ENCODE data around the gene TOMM7. TPM values are rescaled to one million over a fixed set of nuclear protein-coding genes. Genes with fewer than 3 reads are reported as not detected.

Gene TOMM7
- polyA plus RNA-seq, 1 donor (not counting 4 experiments of a cell fraction or from before 2014, with no cell fraction given), result 1,291 TPM

GRCh38 chr7:22860337-22860736 lies 37.7 kb upstream of the TOMM7 start:
- Histone ChIP-seq H4K20me1 (ENCODE audit: control insufficient read depth, extremely low read depth, insufficient read depth, low read length) (no peaks in the 10 kb centered on the region), H3K36me3 (ENCODE audit: control insufficient read depth in 2 of 2, extremely low read depth in 1 of 2, insufficient read depth in 2 of 2, low read length in 2 of 2) (peaks cover 10 to 17% of the 10 kb centered on the region in 2 experiments), H3K79me2 (ENCODE audit: control insufficient read depth, insufficient read depth, low read length) (peaks cover 2% of the 10 kb centered on the region), H3K4me2 (ENCODE audit: control insufficient read depth, extremely low read depth, insufficient read depth, low read depth, low read length) (peak overlapping the region; percentile 92), H3K27me3 (ENCODE audit: control insufficient read depth, extremely low read depth, insufficient read depth, low read length) (no peaks in the 10 kb centered on the region), H2AFZ (ENCODE audit: control insufficient read depth, low read length) (no peak overlapping the region), H3K4me1 (ENCODE audit: control insufficient read depth, extremely low read depth, insufficient read depth, low read length) (peaks cover 62% of the 10 kb centered on the region), H3K9me1 (ENCODE audit: control insufficient read depth, extremely low read depth, insufficient read depth, low read length) (no peaks in the 10 kb centered on the region), H3K27ac (ENCODE audit: control insufficient read depth, insufficient read depth, low read length) (peak overlapping the region; percentile 98), H3K9me3 (ENCODE audit: control insufficient read depth, low read depth, low read length) (no peaks in the 10 kb centered on the region), H3K9ac (ENCODE audit: control insufficient read depth, extremely low read depth, insufficient read depth, low read length) (peak overlapping the region; percentile 82), H3K4me3 (ENCODE audit: control insufficient read depth in 2 of 3, extremely low read depth in 1 of 3, insufficient read depth in 2 of 3, low read depth in 1 of 3, low read length in 3 of 3) (no peak overlapping the region)
- FAIRE-seq, result no peak
- DNase-seq (ENCODE audit: low read depth, low spot score), result no peak
- no peak for TF ChIP-seq CTCF (optimal IDR thresholded peaks at IDR 0.05 in 1 of 3, IDR thresholded peaks at IDR 0.05 in 1 of 3, conservative IDR thresholded peaks at IDR 0.05 in 1 of 3; ENCODE audit: extremely low read depth in 1 of 3, insufficient read depth in 2 of 3, low read length in 3 of 3)
- dilution Hi-C loops (cut with MboI; ENCODE audit: extremely low pct_ligation_motif_present, low sequenced_read_pairs), result no loop called here

- Histone ChIP-seq H3K27ac (ENCODE audit: control insufficient read depth, insufficient read depth, low read length) (peak overlapping the region; percentile 98), H3K9me1 (ENCODE audit: control insufficient read depth, extremely low read depth, insufficient read depth, low read length) (no peaks in the 10 kb centered on the region), H3K9me3 (ENCODE audit: control insufficient read depth, low read depth, low read length) (no peaks in the 10 kb centered on the region), H3K4me3 (ENCODE audit: control insufficient read depth in 2 of 3, extremely low read depth in 1 of 3, insufficient read depth in 2 of 3, low read depth in 1 of 3, low read length in 3 of 3) (peak overlapping the region in 2 of 3 experiments; percentile 37 to 48), H3K4me1 (ENCODE audit: control insufficient read depth, extremely low read depth, insufficient read depth, low read length) (peaks cover 67% of the 10 kb centered on the region), H3K9ac (ENCODE audit: control insufficient read depth, extremely low read depth, insufficient read depth, low read length) (peak overlapping the region; percentile 82), H3K4me2 (ENCODE audit: control insufficient read depth, extremely low read depth, insufficient read depth, low read depth, low read length) (peak overlapping the region; percentile 92), H3K27me3 (ENCODE audit: control insufficient read depth, extremely low read depth, insufficient read depth, low read length) (no peaks in the 10 kb centered on the region), H3K36me3 (ENCODE audit: control insufficient read depth in 2 of 2, extremely low read depth in 1 of 2, insufficient read depth in 2 of 2, low read length in 2 of 2) (peaks cover 10 to 20% of the 10 kb centered on the region in 2 experiments), H2AFZ (ENCODE audit: control insufficient read depth, low read length) (no peak overlapping the region), H3K79me2 (ENCODE audit: control insufficient read depth, insufficient read depth, low read length) (peaks cover 7% of the 10 kb centered on the region), H4K20me1 (ENCODE audit: control insufficient read depth, extremely low read depth, insufficient read depth, low read length) (no peaks in the 10 kb centered on the region)
- FAIRE-seq (peak; percentile 34), DNase-seq (ENCODE audit: low read depth, low spot score) (peak; percentile 68)
- TF ChIP-seq CTCF (optimal IDR thresholded peaks at IDR 0.05 in 1 of 3, IDR thresholded peaks at IDR 0.05 in 1 of 3, conservative IDR thresholded peaks at IDR 0.05 in 1 of 3; ENCODE audit: extremely low read depth in 1 of 3, insufficient read depth in 2 of 3, low read length in 3 of 3) (no peak), EZH2 (IDR thresholded peaks at IDR 0.05; ENCODE audit: low read length) (no peak)
- dilution Hi-C loops (cut with MboI; ENCODE audit: extremely low pct_ligation_motif_present, low sequenced_read_pairs), result no loop called here
Observed at GRCh38 chr7:22859641-22860290, 37.1 kb upstream of the TOMM7 start.
